ENCODE results near the gene PCDHA10.

The PCDHA10 gene

DNA sequence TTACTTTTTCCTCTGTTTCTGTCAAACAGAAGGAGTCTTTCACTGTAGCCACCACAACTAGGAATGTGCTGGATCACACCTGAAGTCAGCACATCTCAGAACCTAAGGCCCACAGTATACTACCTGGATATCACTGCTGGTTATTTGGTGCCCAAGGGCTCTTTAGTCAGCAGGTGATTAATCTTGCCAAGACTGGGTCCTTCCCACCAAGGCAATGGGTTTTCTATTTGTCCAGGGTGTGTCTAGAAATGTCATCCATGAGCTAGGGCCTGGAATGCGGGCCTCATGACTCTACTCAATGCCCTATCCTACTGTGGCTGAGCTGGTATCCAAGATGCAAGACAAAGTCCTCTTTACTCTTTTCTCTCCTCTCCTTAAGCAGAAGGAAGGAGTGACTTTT, 60.6 kb downstream of the PCDHA10 start:
- no peak overlapping the region for H3K4me2 ChIP-seq (ENCODE audit: low read length)
- H3K4me1 ChIP-seq (ENCODE audit: low read length), result no peaks in the 10 kb centered on the region
- H3K27me3 ChIP-seq (ENCODE audit: low read depth, low read length), result no peaks in the 10 kb centered on the region
- H3K9ac ChIP-seq (ENCODE audit: low read length), result no peak overlapping the region
- H3K79me2 ChIP-seq (ENCODE audit: low read length), result no peaks in the 10 kb centered on the region
- no peaks in the 10 kb centered on the region for H3K9me3 ChIP-seq (ENCODE audit: insufficient read depth, low read length)
- H4K20me1 ChIP-seq (ENCODE audit: insufficient read depth, low read length), result no peaks in the 10 kb centered on the region
- H2AFZ ChIP-seq (ENCODE audit: low read depth, low read length), result no peak overlapping the region
- no peak overlapping the region for H3K4me3 ChIP-seq (ENCODE audit: low read length)
- H3K27ac ChIP-seq (ENCODE audit: low read length), result no peak overlapping the region
- no peaks in the 10 kb centered on the region for H3K36me3 ChIP-seq (replicated peaks; ENCODE audit: low read depth, low read length)
- TF ChIP-seq CTCF (IDR thresholded peaks at IDR 0.05; ENCODE audit: low read depth, low read length) (no peak), EZH2phosphoT487 (IDR thresholded peaks at IDR 0.05; ENCODE audit: low read depth) (no peak)

All from OCI-LY3 (cell line).